CD4-positive, alpha-beta T cell (primary cell): Measurements from ENCODE around the gene RILPL2. TPM values are rescaled to one million over a fixed set of nuclear protein-coding genes. Genes with fewer than 3 reads are reported as not detected.
A peak's percentile ranks its signal among the peaks of the same experiment; 100 is the strongest.

ENCODE experiments used
- ATAC-seq: fragments of 200-7000 bp; cut with Tn5 transposase; one replicate; pipeline ENCODE4 v1.10.0; 2022; ENCODE audit warnings: mild to moderate bottlenecking; ENCODE audit not compliant: poor library complexity
- CTCF ChIA-PET: fragments of 350-600 bp; sonication (Branson Sonifier 250); formaldehyde crosslinking; loops from one replicate; lab custom pipeline; 2021; ENCODE audit warnings: antibody characterized with exemption, inconsistent platforms; lab: Charles Lee
- POLR2A ChIA-PET: fragments of 350-600 bp; sonication (Branson Sonifier 250); formaldehyde crosslinking; loops from one replicate; lab custom pipeline; 2021; ENCODE audit warnings: antibody characterized with exemption, inconsistent platforms; lab: Charles Lee
- DNase-seq, 14 experiments: peaks; one replicate each; pipeline ENCODE4 v3.0.0-alpha.2; 2013 to 2020; ENCODE audit warnings: mixed read lengths in 2 of 14
- H3K27ac ChIP-seq, 2 donors: one replicate each; pipeline versions ENCODE4 v1.5.1 to v1.7.0; 2013; ENCODE audit warnings: low read length in 2 of 2, low read depth in 1 of 2, mild to moderate bottlenecking in 1 of 2
- H3K27me3 ChIP-seq, 2 experiments: 1 replicate in 1 of 2; 2 replicates in 1 of 2; pipeline versions ENCODE4 v1.6.1 to v1.7.0; 2013; ENCODE audit warnings: low read length in 2 of 2, control low read depth in 1 of 2, mild to moderate bottlenecking in 1 of 2, moderate library complexity in 1 of 2; ENCODE audit not compliant: insufficient read depth in 2 of 2, control insufficient read depth in 1 of 2
- H3K36me3 ChIP-seq: one replicate; pipeline ENCODE4 v1.6.1; 2013; ENCODE audit warnings: low read length, control low read depth; ENCODE audit not compliant: insufficient read depth
- H3K4me1 ChIP-seq: one replicate; pipeline ENCODE4 v1.6.1; 2013; ENCODE audit warnings: low read length, control low read depth; ENCODE audit not compliant: insufficient read depth
- H3K4me3 ChIP-seq: one replicate; pipeline ENCODE4 v1.5.1; 2013; ENCODE audit warnings: mild to moderate bottlenecking, low read length, moderate library complexity
- H3K9me3 ChIP-seq, 2 experiments: 1 replicate in 1 of 2; 2 replicates in 1 of 2; pipeline versions ENCODE4 v1.6.1 to v1.7.0; 2013; ENCODE audit warnings: low read length in 2 of 2, mild to moderate bottlenecking in 2 of 2, control low read depth in 1 of 2, moderate library complexity in 1 of 2; ENCODE audit not compliant: control insufficient read depth in 1 of 2, insufficient read depth in 1 of 2
- H3K27ac Mint-ChIP-seq: one replicate; pipeline ENCODE4 v1.8.0; 2020; ENCODE audit warnings: mixed read lengths
- H3K27me3 Mint-ChIP-seq: one replicate; pipeline ENCODE4 v1.8.0; 2021; ENCODE audit warnings: mixed read lengths
- H3K36me3 Mint-ChIP-seq: one replicate; pipeline ENCODE4 v1.8.0; 2021; ENCODE audit warnings: low read depth, mixed read lengths
- H3K4me1 Mint-ChIP-seq: one replicate; pipeline ENCODE4 v1.8.0; 2021; ENCODE audit warnings: low read depth, mixed read lengths
- H3K4me3 Mint-ChIP-seq: one replicate; pipeline ENCODE4 v1.8.0; 2020; ENCODE audit warnings: mild to moderate bottlenecking, mixed read lengths
- H3K9me3 Mint-ChIP-seq: one replicate; pipeline ENCODE4 v1.8.0; 2020; ENCODE audit warnings: mixed read lengths
- intact Hi-C, 2 experiments: fragments of 100-400 bp; cut with DNase I in 1 of 2; cut with micrococcal nuclease in 1 of 2; formaldehyde crosslinking; loops; one replicate each; pipeline versions ENCODE4 v1.15.1 to v1.9.0; 2023 to 2025; cut with DNase I, micrococcal nuclease
- total RNA-seq, 174 experiments: library from RNA in 2 of 174; stranded (reverse) in 2 of 174; gene quantifications; one replicate each; pipeline ENCODE4 v1.2.3 and lab custom pipeline; 2021 to 2026
- TF ChIP-seq, protein P1 (sequence below): fragments of 200-600 bp; IDR thresholded peaks from one replicate; pipeline ENCODE4 v1.8.0; 2022; ENCODE audit warnings: antibody characterized with exemption, mild to moderate bottlenecking

Gene RILPL2
- total RNA-seq, 2 experiments from 2014 or later, result 4.9 to 5.5 TPM

DNA sequence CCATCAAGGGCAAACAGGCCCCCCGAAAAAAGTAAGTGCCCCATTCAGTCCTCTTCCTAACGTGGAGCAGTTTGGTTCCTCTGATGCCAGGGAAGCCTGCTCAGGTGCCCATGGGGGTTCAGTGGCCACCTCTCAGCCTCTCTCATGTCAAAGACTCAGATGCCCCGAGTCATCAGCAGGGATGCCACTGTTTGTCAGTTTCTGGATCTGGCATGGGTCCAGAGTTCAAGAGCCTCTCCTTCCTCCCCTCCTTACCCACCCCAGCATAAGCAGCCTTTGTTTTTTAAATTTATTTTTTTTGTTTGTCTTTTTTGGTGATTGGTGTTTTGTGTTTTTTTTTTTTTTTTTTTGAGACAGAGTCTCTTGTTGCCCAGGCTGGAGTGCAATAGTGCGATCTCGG, 41.2 kb downstream of the RILPL2 start:
- Mint-ChIP-seq H3K36me3 (peaks cover 74% of the 10 kb centered on the region), H3K27ac (no peak overlapping the region), H3K4me1 (peaks cover 22% of the 10 kb centered on the region), H3K27me3 (no peaks in the 10 kb centered on the region), H3K9me3 (no peaks in the 10 kb centered on the region), H3K4me3 (no peak overlapping the region)
- no peak overlapping the region for H3K27ac ChIP-seq
- ATAC-seq (no peak), DNase-seq (no peak)
- TF ChIP-seq, protein P1, sequence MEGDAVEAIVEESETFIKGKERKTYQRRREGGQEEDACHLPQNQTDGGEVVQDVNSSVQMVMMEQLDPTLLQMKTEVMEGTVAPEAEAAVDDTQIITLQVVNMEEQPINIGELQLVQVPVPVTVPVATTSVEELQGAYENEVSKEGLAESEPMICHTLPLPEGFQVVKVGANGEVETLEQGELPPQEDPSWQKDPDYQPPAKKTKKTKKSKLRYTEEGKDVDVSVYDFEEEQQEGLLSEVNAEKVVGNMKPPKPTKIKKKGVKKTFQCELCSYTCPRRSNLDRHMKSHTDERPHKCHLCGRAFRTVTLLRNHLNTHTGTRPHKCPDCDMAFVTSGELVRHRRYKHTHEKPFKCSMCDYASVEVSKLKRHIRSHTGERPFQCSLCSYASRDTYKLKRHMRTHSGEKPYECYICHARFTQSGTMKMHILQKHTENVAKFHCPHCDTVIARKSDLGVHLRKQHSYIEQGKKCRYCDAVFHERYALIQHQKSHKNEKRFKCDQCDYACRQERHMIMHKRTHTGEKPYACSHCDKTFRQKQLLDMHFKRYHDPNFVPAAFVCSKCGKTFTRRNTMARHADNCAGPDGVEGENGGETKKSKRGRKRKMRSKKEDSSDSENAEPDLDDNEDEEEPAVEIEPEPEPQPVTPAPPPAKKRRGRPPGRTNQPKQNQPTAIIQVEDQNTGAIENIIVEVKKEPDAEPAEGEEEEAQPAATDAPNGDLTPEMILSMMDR, result no peak
- H3K4me3 ChIP-seq, result no peak overlapping the region
- H3K9me3 ChIP-seq, result no peaks in the 10 kb centered on the region
- CTCF ChIA-PET, result interaction anchor here (1.0 kb wide), 1 partner anchor 15 kb away, joined by 3 read pairs; no protein-coding TSS in a partner anchor
- no peaks in the 10 kb centered on the region for H3K27me3 ChIP-seq
- POLR2A ChIA-PET, result no interaction called here
- intact Hi-C loops, result no loop called here
- peaks cover 77% of the 10 kb centered on the region for H3K36me3 ChIP-seq
- peaks cover 35% of the 10 kb centered on the region for H3K4me1 ChIP-seq

DNA sequence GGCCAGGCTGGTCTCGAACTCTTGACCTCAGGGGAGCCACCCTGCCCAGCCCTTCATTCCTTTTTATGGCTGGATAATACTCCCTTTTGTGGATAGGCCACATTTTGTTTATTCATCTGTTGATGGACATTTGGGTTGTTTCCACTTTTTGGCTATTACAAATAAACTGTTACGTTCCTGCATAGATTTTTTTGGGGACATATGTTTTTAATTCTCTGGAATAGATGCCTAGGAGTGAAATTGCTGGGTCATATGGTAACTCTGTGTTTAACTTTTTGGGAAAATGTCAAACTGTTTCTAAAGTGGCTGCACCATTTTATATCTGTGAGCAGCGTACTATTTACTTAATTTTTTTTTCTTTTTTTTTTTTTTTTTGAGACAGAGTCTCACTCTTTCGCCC, 42.7 kb downstream of the RILPL2 start:
- Histone ChIP-seq H3K27ac (no peak overlapping the region), H3K4me3 (no peak overlapping the region), H3K4me1 (peaks cover 38% of the 10 kb centered on the region), H3K9me3 (no peaks in the 10 kb centered on the region), H3K36me3 (peaks cover 68% of the 10 kb centered on the region), H3K27me3 (no peaks in the 10 kb centered on the region)
- H3K4me3 Mint-ChIP-seq, result no peak overlapping the region
- peaks cover 73% of the 10 kb centered on the region for H3K36me3 Mint-ChIP-seq
- ChIA-PET POLR2A (no interaction called here), CTCF (no interaction called here)
- peaks cover 26% of the 10 kb centered on the region for H3K4me1 Mint-ChIP-seq
- TF ChIP-seq, protein P1, result no peak
- H3K27me3 Mint-ChIP-seq, result no peaks in the 10 kb centered on the region
- intact Hi-C loops, result loop anchor here in 1 of 2 experiments (5.0 kb wide), 2 partner anchors 39 to 64 kb away; partner anchors contain the start of gene SNRNP35
- no peak overlapping the region for H3K27ac Mint-ChIP-seq
- H3K9me3 Mint-ChIP-seq, result no peaks in the 10 kb centered on the region
- ATAC-seq (no peak), DNase-seq (no peak)

DNA sequence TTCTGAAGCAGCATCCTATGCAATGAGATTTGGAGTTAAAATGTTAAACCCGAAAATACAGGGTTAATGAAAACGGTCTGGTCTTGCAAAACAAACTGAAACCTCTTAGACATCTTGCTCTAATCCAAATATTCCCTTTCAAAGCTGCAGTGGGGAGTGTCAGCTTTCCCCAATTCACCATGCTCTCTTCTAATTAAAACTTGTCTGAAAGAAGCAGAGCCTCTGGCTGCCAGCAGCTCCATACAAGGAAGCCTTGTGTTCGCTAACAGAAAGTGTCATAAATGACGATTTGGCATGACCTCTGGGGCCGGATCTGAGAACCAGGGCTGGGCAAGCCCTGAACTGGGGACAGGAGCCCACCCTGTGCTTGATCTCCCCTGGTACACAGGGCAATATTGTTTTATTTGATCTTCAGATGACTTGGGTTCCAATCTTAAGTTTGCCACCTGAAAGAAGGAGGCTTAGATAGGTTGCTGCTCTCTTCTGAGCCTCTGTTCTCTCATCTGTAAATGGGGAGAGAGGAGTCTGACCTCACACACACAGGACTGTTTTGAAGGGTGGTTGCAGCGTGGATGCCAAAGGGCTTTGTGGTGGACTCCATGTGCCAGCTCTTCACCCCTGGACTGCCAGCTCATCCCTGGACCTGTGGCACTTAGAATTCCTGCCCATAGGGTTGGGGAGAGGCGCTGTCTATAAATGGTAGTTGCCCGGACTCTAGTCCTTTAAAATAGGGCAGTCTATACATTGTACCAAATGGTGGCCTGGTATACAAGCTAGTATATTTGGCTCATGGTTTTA, 44.7 kb downstream of the RILPL2 start:
- peak overlapping the region; percentile 65 for H3K27ac Mint-ChIP-seq
- Histone ChIP-seq H3K9me3 (no peaks in the 10 kb centered on the region), H3K36me3 (peaks cover 52% of the 10 kb centered on the region), H3K27ac (no peak overlapping the region), H3K4me3 (no peak overlapping the region), H3K27me3 (no peaks in the 10 kb centered on the region), H3K4me1 (peaks cover 44% of the 10 kb centered on the region)
- ChIA-PET POLR2A (interaction anchor here (0.6 to 1.3 kb wide), 2 partner anchors 26 to 321 kb away, joined by 3 to 4 read pairs; partner anchors contain the start of gene ATP6V0A2), CTCF (interaction anchor here (0.5 to 3.7 kb wide), 2 partner anchors 26 to 31 kb away, joined by 3 to 13 read pairs; partner anchors contain the start of gene SBNO1)
- ATAC-seq (no peak), DNase-seq (no peak)
- H3K4me3 Mint-ChIP-seq, result peak overlapping the region; percentile 90
- intact Hi-C loops, result loop anchor here in 1 of 2 experiments (5.0 kb wide), 2 partner anchors 41 to 66 kb away; partner anchors contain the start of gene SNRNP35
- TF ChIP-seq, protein P1, result no peak
- H3K9me3 Mint-ChIP-seq, result no peaks in the 10 kb centered on the region
- no peaks in the 10 kb centered on the region for H3K27me3 Mint-ChIP-seq
- H3K4me1 Mint-ChIP-seq, result peaks cover 42% of the 10 kb centered on the region
- peaks cover 63% of the 10 kb centered on the region for H3K36me3 Mint-ChIP-seq
